ENCODE results near the gene JMJD8.

JMJD8 gene

DNA sequence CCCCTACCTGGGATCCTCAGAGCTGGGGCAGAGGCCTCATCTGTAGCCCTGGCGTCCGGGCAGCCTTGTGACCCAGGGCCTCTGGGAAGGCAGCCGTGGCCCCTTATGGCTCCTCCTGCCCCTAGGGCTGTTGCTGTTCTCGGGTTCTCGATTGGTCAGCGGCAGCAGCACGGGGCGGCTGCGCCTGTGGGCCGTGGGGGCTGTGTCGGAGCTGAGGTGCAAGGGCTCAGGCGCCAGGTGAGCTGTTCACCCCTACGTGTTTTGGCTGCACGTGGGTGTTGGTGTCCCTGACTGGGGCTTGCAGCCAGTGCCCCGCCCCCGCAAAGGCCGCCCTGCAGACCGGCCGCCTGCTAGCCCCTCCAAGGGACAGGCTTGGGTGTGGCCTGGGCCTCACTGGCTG is 22.0 kb downstream of the JMJD8 start:
- in situ Hi-C loops (cut with MboI; ENCODE audit: low sequenced_read_pairs), result no loop called here

DNA sequence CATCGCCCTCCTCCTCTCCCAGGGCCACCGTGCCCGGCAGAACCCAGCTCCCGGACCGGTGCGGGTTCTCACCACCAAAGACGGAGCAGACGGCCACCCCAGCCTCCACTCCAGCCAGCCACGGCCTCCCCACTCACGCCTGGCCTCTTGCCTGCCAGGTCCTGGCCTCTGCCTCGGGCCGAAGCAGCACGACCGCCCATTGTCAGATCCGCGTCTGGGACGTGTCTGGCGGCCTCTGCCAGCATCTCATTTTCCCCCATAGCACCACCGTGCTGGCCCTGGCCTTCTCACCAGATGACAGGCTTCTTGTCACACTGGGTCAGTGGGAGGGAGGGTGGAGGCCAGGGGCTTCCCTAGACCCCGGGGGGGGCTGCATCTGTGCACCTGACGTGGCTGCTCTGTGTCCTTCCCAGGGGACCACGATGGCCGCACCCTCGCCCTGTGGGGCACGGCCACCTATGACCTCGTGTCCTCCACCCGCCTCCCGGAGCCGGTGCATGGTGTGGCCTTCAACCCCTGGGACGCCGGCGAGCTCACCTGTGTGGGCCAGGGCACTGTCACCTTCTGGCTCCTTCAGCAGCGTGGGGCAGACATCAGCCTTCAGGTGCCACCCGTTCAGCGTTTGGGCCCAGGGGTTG is 22.8 kb downstream of the JMJD8 start:
- in situ Hi-C loops (cut with MboI; ENCODE audit: low sequenced_read_pairs), result no loop called here

DNA sequence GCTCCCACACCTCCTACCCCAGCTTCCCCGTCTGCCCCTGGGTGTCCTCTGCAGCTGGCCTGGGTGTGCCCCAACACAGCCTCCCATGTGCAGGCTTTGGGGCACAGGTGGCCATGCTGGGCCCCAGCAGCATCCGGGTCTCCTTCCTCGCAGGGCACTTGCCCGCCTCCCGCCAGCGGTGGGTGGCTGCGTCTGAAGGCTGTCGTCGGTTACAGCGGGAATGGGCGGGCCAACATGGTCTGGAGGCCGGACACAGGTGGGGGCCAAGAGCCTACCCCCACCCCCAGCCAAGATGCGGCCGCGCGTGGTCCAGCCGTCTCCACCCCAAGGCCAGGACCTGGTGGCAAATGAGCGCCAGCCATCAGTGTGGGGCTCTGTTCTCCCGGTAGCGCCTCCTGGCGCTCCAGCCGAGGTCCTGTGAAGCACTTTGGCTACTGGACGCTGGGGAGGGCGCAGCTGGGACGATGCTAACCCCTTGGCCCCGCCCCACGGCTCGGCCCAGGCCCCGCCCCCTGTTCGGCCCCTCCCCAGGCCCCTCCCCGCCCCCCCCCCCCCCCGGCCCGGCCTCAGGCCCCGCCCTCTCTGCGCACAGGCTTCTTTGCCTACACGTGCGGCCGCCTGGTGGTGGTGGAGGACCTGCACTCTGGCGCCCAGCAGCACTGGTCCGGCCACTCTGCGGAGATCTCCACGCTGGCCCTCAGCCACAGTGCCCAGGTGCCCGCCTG is 23.5 kb downstream of the JMJD8 start:
- in situ Hi-C loops (cut with MboI; ENCODE audit: low sequenced_read_pairs), result no loop called here

GRCh38 chr16:660132-660458 is 24.0 kb downstream of the JMJD8 start:
- in situ Hi-C loops (cut with MboI; ENCODE audit: low sequenced_read_pairs), result no loop called here

GRCh38 chr16:659618-660017 is 24.5 kb downstream of the JMJD8 start:
- in situ Hi-C loops (cut with MboI; ENCODE audit: low sequenced_read_pairs), result no loop called here

DNA sequence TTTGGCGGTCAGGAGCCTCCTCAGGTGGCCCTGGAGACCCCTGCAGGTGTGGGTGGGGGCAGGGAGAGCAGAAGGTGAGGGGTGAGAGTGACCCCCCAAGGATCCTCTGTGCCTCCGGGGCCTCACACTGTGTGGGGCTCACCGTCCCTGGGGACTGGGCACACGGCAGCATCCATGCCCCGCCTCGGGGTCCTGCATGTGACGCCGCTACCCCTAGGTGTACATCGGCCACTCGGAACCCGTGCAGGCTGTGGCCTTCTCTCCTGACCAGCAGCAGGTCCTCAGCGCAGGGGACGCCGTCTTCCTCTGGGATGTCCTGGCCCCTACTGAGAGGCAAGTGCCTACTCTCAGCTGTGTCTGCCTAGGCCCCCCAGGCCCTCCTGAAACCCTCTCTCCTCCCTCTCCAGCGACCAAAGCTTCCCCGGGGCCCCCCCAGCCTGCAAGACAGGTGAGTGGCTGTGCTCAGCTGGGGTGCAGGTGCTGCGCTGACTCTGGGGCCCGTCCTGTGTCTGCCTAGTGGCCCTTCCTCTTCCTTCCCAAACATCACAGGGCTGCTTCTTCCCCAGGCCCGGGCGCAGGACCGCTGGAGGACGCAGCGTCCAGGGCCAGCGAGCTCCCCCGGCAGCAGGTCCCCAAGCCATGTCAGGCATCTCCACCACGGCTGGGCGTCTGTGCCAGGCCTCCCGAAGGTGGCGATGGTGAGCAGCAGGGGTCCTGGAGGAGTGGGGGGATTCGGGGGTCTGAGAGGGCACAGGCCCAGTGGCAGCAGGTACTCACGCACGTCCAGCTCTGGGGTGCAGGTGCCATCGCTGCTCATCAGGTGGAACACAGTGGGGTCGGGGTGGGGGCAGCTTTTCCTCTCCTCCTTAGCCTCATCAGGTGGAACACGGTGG is 25.2 kb downstream of the JMJD8 start:
- in situ Hi-C loops (cut with MboI; ENCODE audit: low sequenced_read_pairs), result no loop called here

DNA sequence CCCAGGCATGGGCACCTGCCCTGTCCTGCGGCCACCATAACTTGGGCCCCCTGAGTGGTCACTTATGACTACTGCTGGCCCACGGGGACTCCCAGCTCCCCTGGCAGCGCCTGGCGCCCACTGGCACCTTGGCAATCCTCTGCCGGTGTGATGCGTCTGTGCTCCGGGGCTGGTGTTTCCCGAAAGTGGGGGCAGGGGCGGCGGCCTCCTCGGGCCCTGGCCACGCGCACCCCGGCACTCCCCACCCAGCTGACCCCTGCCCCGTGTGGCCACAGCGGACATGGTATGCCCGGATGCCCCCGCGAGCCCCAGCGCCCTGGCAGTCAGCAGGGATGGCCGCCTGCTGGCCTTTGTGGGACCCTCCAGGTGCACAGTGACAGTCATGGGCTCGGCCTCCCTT is 26.6 kb downstream of the JMJD8 start:
- in situ Hi-C loops (cut with MboI; ENCODE audit: low sequenced_read_pairs), result no loop called here

DNA sequence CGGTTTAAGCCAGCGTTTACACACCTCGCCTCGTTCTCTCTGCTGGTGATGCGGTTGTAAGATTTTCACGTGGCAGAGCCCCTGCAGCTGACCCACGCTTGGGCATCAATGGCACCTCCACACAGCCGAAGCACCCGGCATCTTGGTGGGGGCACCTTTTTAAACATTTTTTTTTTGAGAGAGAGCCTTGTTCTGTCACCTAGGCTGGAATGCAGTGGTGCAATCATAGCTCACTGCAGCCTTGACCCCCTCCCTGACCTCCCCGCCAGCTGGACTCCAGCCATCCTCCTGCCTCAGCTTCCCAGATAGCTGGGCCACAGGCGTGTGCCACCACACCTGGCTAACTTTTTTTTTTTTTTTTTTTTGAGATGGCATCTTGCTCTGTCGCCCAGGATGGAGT is 30.1 kb downstream of the JMJD8 start:
- in situ Hi-C loops (cut with MboI; ENCODE audit: low sequenced_read_pairs), result no loop called here

DNA sequence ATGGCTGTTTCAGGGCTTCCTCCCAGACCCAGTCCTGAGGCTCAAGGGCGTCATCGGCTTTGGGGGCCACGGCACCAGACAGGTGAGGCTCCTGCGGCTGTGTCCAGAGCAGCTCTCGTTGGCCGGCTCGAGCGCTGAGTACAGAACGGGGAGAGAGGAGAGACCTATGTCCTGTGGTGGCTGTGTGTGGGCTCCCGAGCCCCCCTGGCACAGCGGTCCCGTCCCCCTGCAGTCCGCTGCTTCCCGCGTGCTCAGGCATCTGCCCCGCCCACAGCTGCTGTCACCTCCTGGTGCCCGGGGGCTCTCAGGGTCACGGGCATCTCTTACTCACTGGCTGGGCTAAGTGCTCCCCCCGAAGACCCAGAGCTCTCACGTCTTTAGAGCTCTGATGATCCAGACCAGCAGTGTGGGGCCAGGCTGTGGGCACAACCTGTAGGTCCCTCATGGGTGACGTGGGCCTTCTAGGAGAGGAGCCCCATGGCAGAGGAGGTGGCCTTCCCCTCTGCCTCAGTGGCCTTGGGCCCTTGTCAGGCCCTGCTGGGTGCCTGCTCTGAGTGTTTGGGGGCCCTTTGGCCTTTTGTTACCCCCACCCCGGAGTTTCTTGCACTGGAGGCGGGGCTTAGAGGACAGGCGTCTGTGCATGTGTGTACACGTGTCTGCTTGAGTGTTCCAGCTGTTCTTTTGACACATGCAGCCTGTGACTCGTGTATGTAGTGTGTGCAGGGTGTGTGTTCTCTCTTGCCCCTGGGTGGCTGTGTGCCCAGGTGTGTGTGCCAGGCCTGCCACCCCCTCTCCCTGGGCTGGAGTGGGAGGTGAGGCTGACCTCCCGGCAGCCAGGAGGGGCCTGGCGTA is 31.5 kb downstream of the JMJD8 start:
- in situ Hi-C loops (cut with MboI; ENCODE audit: low sequenced_read_pairs), result no loop called here

- in situ Hi-C loops (cut with MboI; ENCODE audit: low sequenced_read_pairs), result no loop called here
Observed at GRCh38 chr16:651844-652243, 32.3 kb downstream of the JMJD8 start.

DNA sequence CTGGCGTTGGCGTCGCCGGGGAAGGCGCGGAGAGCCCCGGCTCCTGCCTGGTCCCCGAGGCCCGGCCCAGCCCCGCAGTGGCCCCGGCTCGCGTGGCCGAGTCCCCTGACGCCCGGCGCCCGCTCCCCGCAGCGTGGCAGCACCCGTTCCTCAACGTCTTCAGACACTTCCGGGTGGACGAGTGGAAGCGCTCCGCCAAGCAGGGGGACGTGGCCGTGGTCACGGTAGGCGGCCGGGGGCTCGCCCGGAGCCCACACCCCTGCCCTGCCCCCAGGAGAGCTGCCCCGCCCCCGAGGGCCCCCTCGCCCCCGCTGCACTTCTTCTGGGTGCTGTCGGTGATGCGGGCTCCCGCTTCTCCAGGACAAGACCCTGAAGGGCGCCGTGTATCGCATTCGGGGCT is 34.5 kb downstream of the JMJD8 start:
- in situ Hi-C loops (cut with MboI; ENCODE audit: low sequenced_read_pairs), result no loop called here

DNA sequence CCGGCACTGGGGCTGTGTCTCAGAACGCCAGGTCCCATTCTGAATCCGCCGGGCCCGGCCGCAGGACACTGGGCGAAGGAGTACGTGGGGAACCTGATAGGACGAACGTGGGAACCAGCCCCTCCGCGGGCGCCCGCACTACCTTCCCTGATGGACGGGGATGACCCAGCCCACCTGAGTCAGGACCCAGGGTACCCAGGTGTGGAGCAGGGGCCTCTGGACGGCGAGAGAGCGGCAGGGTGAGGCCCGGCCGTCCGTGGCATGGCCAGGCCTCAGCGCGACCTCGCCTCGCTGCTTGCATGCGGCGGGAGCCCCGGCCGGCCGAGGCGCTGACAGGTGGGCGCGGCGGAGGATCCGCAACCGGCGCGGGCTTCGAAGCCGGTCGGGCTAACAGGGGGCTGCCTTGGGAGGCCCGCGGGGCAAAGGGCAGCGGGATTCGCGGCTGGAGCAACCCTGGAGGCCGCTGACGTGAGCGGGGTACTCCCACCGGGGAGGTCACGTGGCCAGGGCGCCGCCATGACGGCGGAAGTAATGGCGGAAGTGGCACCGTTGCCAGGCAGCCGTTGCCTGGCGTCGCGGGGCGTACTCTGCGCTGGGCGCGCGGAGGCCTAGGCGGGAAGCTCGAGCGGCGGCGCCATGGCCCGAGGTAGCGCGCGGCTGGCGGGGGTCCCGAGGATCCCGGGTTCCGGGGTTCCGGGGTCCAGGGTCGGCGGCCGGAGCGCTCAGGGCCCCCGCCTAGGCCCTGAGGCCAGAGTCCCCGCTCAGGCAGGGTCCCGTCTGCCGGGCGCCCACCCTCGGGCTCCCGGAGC is 35.1 kb downstream of the JMJD8 start, which contains the start of gene WDR90:
Gene WDR90 (plus strand): TSS at position 585 of the 809 bp plus-strand sequence. CDS start 52 bp downstream, at position 637.
- in situ Hi-C loops (cut with MboI; ENCODE audit: low sequenced_read_pairs), result no loop called here

GRCh38 chr16:648071-648780 is 35.9 kb downstream of the JMJD8 start:
- in situ Hi-C loops (cut with MboI; ENCODE audit: low sequenced_read_pairs), result no loop called here

- in situ Hi-C loops (cut with MboI; ENCODE audit: low sequenced_read_pairs), result no loop called here
Observed at GRCh38 chr16:647173-647902, 36.8 kb downstream of the JMJD8 start.

GRCh38 chr16:646679-647172 is 37.4 kb downstream of the JMJD8 start:
- in situ Hi-C loops (cut with MboI; ENCODE audit: low sequenced_read_pairs), result no loop called here

DNA sequence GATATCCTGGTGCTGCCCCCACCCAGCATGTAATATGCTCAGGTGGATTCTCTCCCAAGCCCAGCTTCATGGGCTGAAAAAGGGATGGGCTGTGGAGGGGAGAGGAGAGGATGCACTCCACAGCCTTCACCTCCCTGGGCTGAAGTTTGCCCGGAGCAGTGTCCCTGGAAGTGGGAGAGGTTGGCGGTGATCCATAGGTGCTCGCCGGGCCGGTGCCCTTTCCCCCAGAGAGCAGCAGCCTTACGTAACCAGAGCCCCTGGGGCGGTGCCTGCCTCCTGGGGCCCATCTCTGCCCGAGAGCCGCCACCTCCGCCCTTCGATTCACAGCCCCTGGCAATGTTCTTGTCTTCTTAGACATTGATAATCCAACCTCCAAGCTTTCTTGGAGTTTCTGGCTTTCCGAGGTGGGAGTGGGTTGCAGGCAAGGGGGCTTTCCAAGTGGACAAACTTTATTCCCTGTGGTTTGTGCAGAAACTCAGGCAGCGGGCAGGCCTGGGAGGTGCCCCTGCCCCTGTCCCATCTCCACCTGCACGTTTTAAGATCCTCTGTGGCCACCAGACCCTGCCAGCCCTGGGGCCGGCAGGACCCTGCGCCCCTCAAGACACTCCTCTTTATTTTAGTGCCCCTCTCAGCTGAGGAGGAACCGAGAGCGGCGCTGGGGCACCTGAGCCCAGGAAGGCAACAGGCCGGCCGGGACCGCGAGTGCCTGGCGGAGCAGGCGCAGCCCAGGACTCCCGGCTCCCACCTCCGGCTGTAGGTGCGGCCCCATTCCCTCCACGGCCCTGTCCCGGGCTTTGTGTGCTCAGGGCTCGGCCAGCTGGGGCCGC is 38.1 kb downstream of the JMJD8 start:
- in situ Hi-C loops (cut with MboI; ENCODE audit: low sequenced_read_pairs), result no loop called here

DNA sequence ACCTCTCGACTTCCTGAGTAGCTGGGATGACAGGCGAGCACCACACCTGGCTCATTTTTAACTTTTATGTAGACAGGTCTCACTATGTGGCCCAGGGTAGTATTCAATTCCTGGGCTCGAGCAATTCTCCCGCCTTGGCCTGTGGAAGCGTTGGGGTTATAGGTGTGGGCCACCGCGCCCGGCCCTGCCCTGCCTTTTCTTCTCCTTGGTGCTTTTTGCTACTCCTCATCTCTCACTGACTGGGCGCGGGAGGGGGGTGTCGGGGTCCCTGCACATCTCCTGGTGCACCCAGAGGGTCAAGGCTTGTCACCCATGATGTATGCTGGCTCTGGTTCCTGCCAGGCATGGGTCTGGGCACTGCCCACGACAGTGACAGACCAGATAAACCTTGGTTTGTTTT is 39.6 kb downstream of the JMJD8 start:
- in situ Hi-C loops (cut with MboI; ENCODE audit: low sequenced_read_pairs), result no loop called here

- in situ Hi-C loops (cut with MboI; ENCODE audit: low sequenced_read_pairs), result no loop called here
Observed at GRCh38 chr16:643050-643368, 41.1 kb downstream of the JMJD8 start.

All from hTERT RPE-1 (cell line).